Nephron progenitor cell (in vitro differentiated cells): ENCODE measurements around the gene PARN.
A peak's percentile ranks its signal among the peaks of the same experiment; 100 is the strongest.

Experiments
- DNase-seq: peaks from one replicate; pipeline ENCODE4 v3.0.0; 2021
- H3K27ac Mint-ChIP-seq: 2 replicates; pipeline ENCODE4 v1.8.0; 2021; ENCODE audit warnings: mild to moderate bottlenecking, moderate library complexity, mixed read lengths
- H3K27me3 Mint-ChIP-seq: 2 replicates; pipeline ENCODE4 v1.8.0; 2021; ENCODE audit warnings: mild to moderate bottlenecking, low read depth, mixed read lengths; ENCODE audit not compliant: poor library complexity
- H3K36me3 Mint-ChIP-seq: 2 replicates; pipeline ENCODE4 v1.8.0; 2021; ENCODE audit warnings: low read depth, mixed read lengths
- H3K4me1 Mint-ChIP-seq: 2 replicates; pipeline ENCODE4 v1.8.0; 2021; ENCODE audit warnings: mixed read lengths
- H3K4me3 Mint-ChIP-seq: 2 replicates; pipeline ENCODE4 v1.8.0; 2021; ENCODE audit warnings: mild to moderate bottlenecking, moderate library complexity, mixed read lengths
- H3K9me3 Mint-ChIP-seq: 2 replicates; pipeline ENCODE4 v1.8.0; 2021; ENCODE audit warnings: mild to moderate bottlenecking, moderate library complexity, mixed read lengths
- TF ChIP-seq, protein P1 (sequence below): fragments of 200-600 bp; sonication (generic); IDR thresholded peaks from 2 replicates; pipeline ENCODE4 v1.5.0; 2021; ENCODE audit warnings: antibody characterized with exemption

The PARN gene

DNA sequence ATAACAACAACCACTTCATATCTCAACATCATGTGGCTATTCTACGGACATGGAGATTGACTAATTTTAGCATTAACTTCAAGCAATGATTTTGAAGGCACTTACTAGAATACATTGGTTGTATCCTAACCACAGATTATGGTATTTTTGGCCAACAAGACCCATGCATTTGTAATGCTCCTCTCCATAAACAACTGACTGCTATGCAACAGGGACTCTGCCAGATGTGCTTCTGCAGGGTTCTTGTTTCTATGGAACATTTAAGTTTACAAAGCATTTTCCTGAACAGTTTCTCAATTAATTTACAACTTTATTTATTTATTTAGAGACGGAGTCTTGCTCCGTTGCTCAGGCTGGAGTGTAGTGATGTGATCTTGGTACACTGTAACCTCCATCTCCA is 178.0 kb downstream of the PARN start:
- H3K4me1 Mint-ChIP-seq: peaks cover under 1% of the 10 kb centered on the region

DNA sequence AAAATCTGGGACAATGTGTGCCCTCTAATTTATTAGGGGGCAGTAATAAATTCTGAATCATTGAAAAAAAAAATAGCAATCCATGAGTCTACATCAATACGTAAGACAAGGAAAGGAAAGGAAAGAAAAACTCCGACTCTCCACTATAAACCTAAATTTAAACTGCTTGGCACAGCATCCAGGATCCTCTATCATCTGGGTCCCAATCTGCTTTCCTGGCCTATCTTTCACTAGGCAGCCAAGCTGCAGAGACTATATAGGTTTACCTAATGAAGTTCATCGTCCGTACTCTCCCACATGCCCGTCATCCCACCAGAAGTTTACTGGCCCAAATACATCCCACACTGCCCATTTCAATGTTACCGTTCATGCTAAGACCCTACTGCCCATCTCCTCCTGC is 179.2 kb downstream of the PARN start:
- DNase-seq: no peak
- H3K9me3 Mint-ChIP-seq: no peaks in the 10 kb centered on the region
- peaks cover 13% of the 10 kb centered on the region for H3K4me1 Mint-ChIP-seq
- no peak overlapping the region for H3K4me3 Mint-ChIP-seq
- H3K27ac Mint-ChIP-seq: peak overlapping the region; percentile 0
- no peaks in the 10 kb centered on the region for H3K27me3 Mint-ChIP-seq
- TF ChIP-seq, protein P1, sequence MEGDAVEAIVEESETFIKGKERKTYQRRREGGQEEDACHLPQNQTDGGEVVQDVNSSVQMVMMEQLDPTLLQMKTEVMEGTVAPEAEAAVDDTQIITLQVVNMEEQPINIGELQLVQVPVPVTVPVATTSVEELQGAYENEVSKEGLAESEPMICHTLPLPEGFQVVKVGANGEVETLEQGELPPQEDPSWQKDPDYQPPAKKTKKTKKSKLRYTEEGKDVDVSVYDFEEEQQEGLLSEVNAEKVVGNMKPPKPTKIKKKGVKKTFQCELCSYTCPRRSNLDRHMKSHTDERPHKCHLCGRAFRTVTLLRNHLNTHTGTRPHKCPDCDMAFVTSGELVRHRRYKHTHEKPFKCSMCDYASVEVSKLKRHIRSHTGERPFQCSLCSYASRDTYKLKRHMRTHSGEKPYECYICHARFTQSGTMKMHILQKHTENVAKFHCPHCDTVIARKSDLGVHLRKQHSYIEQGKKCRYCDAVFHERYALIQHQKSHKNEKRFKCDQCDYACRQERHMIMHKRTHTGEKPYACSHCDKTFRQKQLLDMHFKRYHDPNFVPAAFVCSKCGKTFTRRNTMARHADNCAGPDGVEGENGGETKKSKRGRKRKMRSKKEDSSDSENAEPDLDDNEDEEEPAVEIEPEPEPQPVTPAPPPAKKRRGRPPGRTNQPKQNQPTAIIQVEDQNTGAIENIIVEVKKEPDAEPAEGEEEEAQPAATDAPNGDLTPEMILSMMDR: no peak
- H3K36me3 Mint-ChIP-seq: no peaks in the 10 kb centered on the region

More for the DNA sequence above, 178.0 kb downstream of the PARN start:
- no peaks in the 10 kb centered on the region for H3K9me3 Mint-ChIP-seq
- no peak for DNase-seq
- no peak overlapping the region for H3K4me3 Mint-ChIP-seq
- TF ChIP-seq, protein P1: no peak
- H3K27ac Mint-ChIP-seq: no peak overlapping the region
- no peaks in the 10 kb centered on the region for H3K36me3 Mint-ChIP-seq
- no peaks in the 10 kb centered on the region for H3K27me3 Mint-ChIP-seq

DNA sequence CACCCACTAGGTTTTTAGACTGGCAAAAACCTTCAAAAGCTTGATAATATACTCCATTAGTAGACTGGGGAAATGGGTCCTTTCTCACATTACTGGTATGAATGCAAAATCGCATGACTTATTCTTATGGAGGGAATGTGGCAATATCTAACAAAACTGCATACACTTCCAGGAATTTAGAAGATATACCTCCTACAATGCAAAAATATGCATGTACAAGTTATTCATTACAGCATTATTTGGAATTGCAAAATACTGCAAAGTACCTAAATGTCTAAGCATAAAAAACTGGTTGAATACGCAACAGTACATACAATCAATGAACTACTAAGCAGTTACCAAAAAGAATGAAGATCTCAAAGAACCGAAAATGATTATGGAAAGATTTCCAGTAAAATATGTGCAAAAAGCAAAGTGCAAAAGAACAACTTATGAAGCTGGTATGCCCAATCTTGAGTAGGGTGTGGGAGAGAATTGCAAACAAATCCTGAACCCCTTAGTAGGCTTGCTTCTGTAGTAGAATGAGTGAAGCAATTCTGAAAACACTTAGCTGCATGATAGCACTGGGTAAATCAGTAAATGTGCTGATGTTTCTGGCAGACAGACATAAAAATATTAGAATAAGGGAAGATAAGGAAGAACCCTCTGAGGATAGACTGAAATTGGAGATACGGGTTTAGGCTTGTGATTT is 180.1 kb downstream of the PARN start:
- peaks cover 22% of the 10 kb centered on the region for H3K4me1 Mint-ChIP-seq
- no peak overlapping the region for H3K4me3 Mint-ChIP-seq
- DNase-seq: no peak
- H3K27ac Mint-ChIP-seq: no peak overlapping the region
- no peaks in the 10 kb centered on the region for H3K36me3 Mint-ChIP-seq
- H3K27me3 Mint-ChIP-seq: no peaks in the 10 kb centered on the region
- H3K9me3 Mint-ChIP-seq: no peaks in the 10 kb centered on the region
- TF ChIP-seq, protein P1: no peak

DNA sequence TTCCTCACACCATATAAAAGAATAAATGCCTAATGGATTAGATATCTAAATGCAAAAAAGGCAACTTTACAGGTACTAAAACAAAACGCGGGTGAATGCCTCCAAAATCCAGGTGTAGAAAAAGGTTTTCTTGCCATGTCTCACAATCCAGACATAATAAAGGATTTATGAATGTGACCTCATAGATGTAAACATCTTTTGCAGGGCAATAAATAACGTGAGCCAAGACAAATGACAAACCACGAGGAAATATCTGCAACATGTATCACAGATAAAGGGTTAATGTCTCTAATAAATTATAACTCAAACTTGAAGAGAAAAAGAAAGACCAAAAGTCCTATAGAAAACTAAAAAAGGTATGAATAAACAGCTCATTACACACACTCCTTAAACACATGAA is 180.7 kb downstream of the PARN start:
- no peak for DNase-seq
- H3K36me3 Mint-ChIP-seq: no peaks in the 10 kb centered on the region
- H3K4me3 Mint-ChIP-seq: no peak overlapping the region
- TF ChIP-seq, protein P1: no peak
- H3K27me3 Mint-ChIP-seq: no peaks in the 10 kb centered on the region
- H3K27ac Mint-ChIP-seq: no peak overlapping the region
- no peaks in the 10 kb centered on the region for H3K9me3 Mint-ChIP-seq
- peaks cover 23% of the 10 kb centered on the region for H3K4me1 Mint-ChIP-seq

DNA sequence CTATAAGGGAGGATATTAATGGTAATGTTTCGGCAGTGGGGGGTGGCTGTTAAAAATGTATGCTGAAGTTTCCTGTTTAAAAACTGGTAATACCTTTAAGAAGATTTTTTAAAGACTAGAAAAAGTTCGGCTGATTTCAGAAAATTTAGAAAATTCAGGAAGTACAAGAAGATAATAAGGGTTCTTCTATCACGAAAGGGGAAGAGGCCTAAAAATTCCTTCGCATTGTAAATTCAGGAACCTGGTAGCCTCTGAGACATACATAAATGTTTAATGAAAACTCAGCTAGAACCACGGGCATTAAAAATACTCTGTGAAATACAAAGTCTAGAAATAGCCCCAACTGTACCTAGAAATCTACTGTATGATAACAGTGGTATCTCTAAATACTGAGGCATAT is 181.2 kb downstream of the PARN start:
- Mint-ChIP-seq H3K27me3 (no peaks in the 10 kb centered on the region), H3K4me1 (peaks cover 23% of the 10 kb centered on the region), H3K9me3 (no peaks in the 10 kb centered on the region), H3K36me3 (no peaks in the 10 kb centered on the region), H3K27ac (no peak overlapping the region), H3K4me3 (no peak overlapping the region)
- no peak for DNase-seq
- TF ChIP-seq, protein P1: no peak

DNA sequence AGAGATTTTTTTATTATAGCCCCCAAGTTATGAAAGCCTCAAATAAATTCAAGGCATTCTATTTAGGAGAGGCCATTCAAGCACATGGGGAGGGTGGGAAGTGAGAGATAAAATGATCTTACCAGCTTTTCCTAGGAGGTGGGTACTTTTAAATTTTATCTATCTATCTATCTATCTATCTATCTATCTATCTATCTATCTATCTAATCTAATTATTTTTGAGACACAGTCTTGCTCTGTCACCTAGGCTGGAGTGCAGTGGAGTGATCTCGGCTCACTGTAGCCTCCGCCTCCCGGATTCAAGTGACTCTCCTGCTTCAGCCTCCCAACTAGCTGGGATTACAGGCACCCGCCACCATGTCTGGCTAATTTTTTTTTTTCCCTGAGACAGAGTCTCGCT is 182.3 kb downstream of the PARN start:
- no peak for DNase-seq
- Mint-ChIP-seq H3K27me3 (no peaks in the 10 kb centered on the region), H3K36me3 (no peaks in the 10 kb centered on the region), H3K4me1 (peaks cover 23% of the 10 kb centered on the region), H3K9me3 (no peaks in the 10 kb centered on the region), H3K27ac (no peak overlapping the region), H3K4me3 (no peak overlapping the region)
- TF ChIP-seq, protein P1: no peak
